Measurements from ENCODE around the gene ADAM17. TPM values are rescaled to one million over a fixed set of nuclear protein-coding genes. Genes with fewer than 3 reads are reported as not detected.

Gene ADAM17
- total RNA-seq, 1 experiment from 2014 or later, result 50.0 TPM

- ATAC-seq, result no peak
- peaks cover 19% of the 10 kb centered on the region for H3K36me3 ChIP-seq (ENCODE audit: control insufficient read depth, insufficient read depth, low read length)
- ChIA-PET CTCF (interaction anchor here (0.7 kb wide), 1 partner anchor 621 kb away, joined by 7 read pairs; no protein-coding TSS in a partner anchor), POLR2A (no interaction called here)
- no TSS peak for BruUV-seq (replicated peaks)
- H3K9me3 ChIP-seq (ENCODE audit: control insufficient read depth, insufficient read depth, low read depth, low read length), result no peaks in the 10 kb centered on the region
- no peak overlapping the region for H3K4me3 ChIP-seq (ENCODE audit: low read depth in 2 of 2, low read length in 2 of 2)
- intact Hi-C loops (cut with micrococcal nuclease; ENCODE audit: unreplicated experiment) (no loop called here), in situ Hi-C loops (cut with HindIII; ENCODE audit: low pct_unique_long_range_greater_than_20kb, low sequenced_read_pairs) (no loop called here)
- no peak for TF ChIP-seq TCF7L2 (IDR thresholded peaks at IDR 0.05; ENCODE audit: low read depth, low read length)
- no peak for TF ChIP-seq SIN3A (IDR thresholded peaks at IDR 0.05; ENCODE audit: borderline replicate concordance, insufficient read depth, low read depth, low read length)
- no peak for TF ChIP-seq POLR2AphosphoS5 (IDR thresholded peaks at IDR 0.05; ENCODE audit: low read depth, low read length)
- no peak for TF ChIP-seq REST (IDR thresholded peaks at IDR 0.05; ENCODE audit: insufficient read depth in 1 of 2, low read depth in 2 of 2, low read length in 1 of 2)
- TF ChIP-seq CTCF (IDR thresholded peaks at IDR 0.05), result no peak
- no peaks in the 10 kb centered on the region for H3K27me3 ChIP-seq (ENCODE audit: control insufficient read depth, insufficient read depth, low read length)
- no peak overlapping the region for H3K27ac ChIP-seq (ENCODE audit: low read length)
- no peak for DNase-seq (ENCODE audit: low read depth, low spot score)
- peaks cover 17% of the 10 kb centered on the region for H3K4me1 ChIP-seq (ENCODE audit: control insufficient read depth, insufficient read depth, low read length)
Measured at GRCh38 chr2:9480157-9480556, 75.5 kb downstream of the ADAM17 start.

- Histone ChIP-seq H3K27me3 (ENCODE audit: control insufficient read depth, insufficient read depth, low read length) (no peaks in the 10 kb centered on the region), H3K36me3 (ENCODE audit: control insufficient read depth, insufficient read depth, low read length) (peaks cover 11% of the 10 kb centered on the region), H3K4me3 (ENCODE audit: low read depth in 2 of 2, low read length in 2 of 2) (no peak overlapping the region), H3K27ac (ENCODE audit: low read length) (no peak overlapping the region), H3K4me1 (ENCODE audit: control insufficient read depth, insufficient read depth, low read length) (peaks cover 23% of the 10 kb centered on the region), H3K9me3 (ENCODE audit: control insufficient read depth, insufficient read depth, low read depth, low read length) (no peaks in the 10 kb centered on the region)
- no peak for DNase-seq (ENCODE audit: low read depth, low spot score)
- ATAC-seq, result no peak
- TF ChIP-seq TCF7L2 (IDR thresholded peaks at IDR 0.05; ENCODE audit: low read depth, low read length), result no peak
- TF ChIP-seq POLR2AphosphoS5 (IDR thresholded peaks at IDR 0.05; ENCODE audit: low read depth, low read length), result no peak
- no peak for TF ChIP-seq SIN3A (IDR thresholded peaks at IDR 0.05; ENCODE audit: borderline replicate concordance, insufficient read depth, low read depth, low read length)
- TF ChIP-seq REST (IDR thresholded peaks at IDR 0.05; ENCODE audit: insufficient read depth in 1 of 2, low read depth in 2 of 2, low read length in 1 of 2), result no peak
- intact Hi-C loops (cut with micrococcal nuclease; ENCODE audit: unreplicated experiment), result no loop called here
- ChIA-PET POLR2A (no interaction called here), CTCF (no interaction called here)
- BruUV-seq (replicated peaks), result no TSS peak
- in situ Hi-C loops (cut with HindIII; ENCODE audit: low pct_unique_long_range_greater_than_20kb, low sequenced_read_pairs), result no loop called here
Measured at GRCh38 chr2:9478526-9478925, 77.1 kb downstream of the ADAM17 start.

All from Panc1 (cell line).